Measurements from ENCODE around the gene LPP. TPM values are rescaled to one million over a fixed set of nuclear protein-coding genes. Genes with fewer than 3 reads are reported as not detected.

Gene LPP
- total and polyA plus RNA-seq, 9 of the 15 experiments (the other 6 are each of a cell fraction or from before 2014, with no cell fraction given): 0.07 to 0.18 TPM; not detected in 7

- Histone ChIP-seq H3K4me2 (ENCODE audit: insufficient read depth, low read length) (no peak overlapping the region), H3K27me3 (ENCODE audit: control insufficient read depth in 2 of 2, insufficient read depth in 2 of 2, low read length in 2 of 2) (no peaks in the 10 kb centered on the region), H3K36me3 (ENCODE audit: control insufficient read depth, insufficient read depth, low read length) (no peaks in the 10 kb centered on the region), H3K4me1 (replicated peaks in 1 of 2; ENCODE audit: control insufficient read depth in 2 of 2, insufficient read depth in 2 of 2, low read length in 2 of 2) (no peaks in the 10 kb centered on the region), H3K9ac (ENCODE audit: insufficient read depth in 1 of 2, low read depth in 2 of 2, low read length in 2 of 2) (no peak overlapping the region), H3K9me3 (replicated peaks; ENCODE audit: control insufficient read depth, insufficient read depth, low read depth, low read length) (no peaks in the 10 kb centered on the region), H2AFZ (ENCODE audit: low read depth, low read length) (no peak overlapping the region), H3K9me1 (ENCODE audit: control insufficient read depth, insufficient read depth, low read length) (no peaks in the 10 kb centered on the region), H3K27ac (ENCODE audit: extremely low read depth, low read depth, low read length) (no peak overlapping the region), H4K20me1 (replicated peaks; ENCODE audit: control insufficient read depth, insufficient read depth, low read length) (no peaks in the 10 kb centered on the region), H3K79me2 (ENCODE audit: control insufficient read depth, insufficient read depth, low read length) (no peaks in the 10 kb centered on the region), H3K4me3 (no peak overlapping the region)
- ChIA-PET CTCF (ENCODE audit: low intra/inter-chr PET ratio) (no interaction called here), POLR2A (no interaction called here)
- FAIRE-seq: no peak
- no peak for ATAC-seq
- BruUV-seq (replicated peaks): no TSS peak
- intact Hi-C loops (cut with micrococcal nuclease) (loop anchor here (10.0 kb wide), 1 partner anchor 532 kb away; the partner anchor contains the start of gene BCL6), in situ Hi-C loops (cut with MboI) (no loop called here)
- 0% methylated on average over 3 of the region's 3 CpGs for WGBS (ENCODE audit: insufficient coverage, low coverage, missing lambda C conversion rate)
- DNase-seq (ENCODE audit: extremely low read depth in 1 of 4, low spot score in 3 of 4): no peak
- no peak for TF ChIP-seq HMBOX1 (IDR thresholded peaks at IDR 0.05)
- TF ChIP-seq THRA (IDR thresholded peaks at IDR 0.05): no peak
- no peak for TF ChIP-seq ZNF639 (CRISPR knock-in tag; conservative IDR thresholded peaks at IDR 0.05 in 1 of 2, IDR thresholded peaks at IDR 0.05 in 1 of 2)
- no peak for TF ChIP-seq RERE (CRISPR knock-in tag; IDR thresholded peaks at IDR 0.05; ENCODE audit: borderline replicate concordance)
- no peak for TF ChIP-seq TFAM (CRISPR knock-in tag; conservative IDR thresholded peaks at IDR 0.05)
- no peak for TF ChIP-seq RBFOX2 (IDR thresholded peaks at IDR 0.05; ENCODE audit: low read depth, low read length)
- no peak for TF ChIP-seq MTF1 (CRISPR knock-in tag; IDR thresholded peaks at IDR 0.05; ENCODE audit: borderline replicate concordance)
- no peak for TF ChIP-seq SRSF9 (IDR thresholded peaks at IDR 0.05; ENCODE audit: borderline replicate concordance, low read depth, low read length)
- no peak for TF ChIP-seq ZNF584 (CRISPR knock-in tag; IDR thresholded peaks at IDR 0.05; ENCODE audit: low read depth)
- no peak for TF ChIP-seq PTRF (tag; IDR thresholded peaks at IDR 0.05)
- no peak for TF ChIP-seq ZBTB43 (CRISPR knock-in tag; IDR thresholded peaks at IDR 0.05)
These were observed 122.4 kb downstream of the LPP start for GRCh38 chr3:188276375-188276774.

Data from K562 (cell line).